DMS 273 treated with DMSO at 0.1 percent for 48 hours (cell line): ENCODE measurements around the gene PCDHGB2.
"Not testable (repeated sequence)": the region's sequence is repeated elsewhere in the genome, so short reads cannot be mapped to it uniquely, and the experiment has no call there.

Experiments
- DNase-seq: peaks from one replicate; lab custom pipeline; 2025; lab: John Stamatoyannopoulos, UW

The PCDHGB2 gene

GRCh38 chr5:141359790-141360426, at the start of gene PCDHGB2:
PCDHGB2 (plus strand) TSS chr5:141359994; CDS start chr5:141360136, 142 bp downstream.
- DNase-seq: no peak

GRCh38 chr5:141313711-141314110, 46.1 kb upstream of the PCDHGB2 start:
- no peak for DNase-seq

- DNase-seq: not testable (repeated sequence)
Observed at GRCh38 chr5:141316963-141317362, 42.8 kb upstream of the PCDHGB2 start.

GRCh38 chr5:141319202-141319601, 40.6 kb upstream of the PCDHGB2 start:
- DNase-seq: no peak

GRCh38 chr5:141319699-141320098, 40.1 kb upstream of the PCDHGB2 start:
- DNase-seq: no peak

- DNase-seq: peak; percentile 80
Observed at GRCh38 chr5:141320225-141321169, 39.3 kb upstream of the PCDHGB2 start, which contains the start of gene TAF7. TAF7 (minus strand) TSS chr5:141320784; CDS start chr5:141320044, 740 bp downstream.

GRCh38 chr5:141322261-141322660, 37.5 kb upstream of the PCDHGB2 start:
- no peak for DNase-seq

- DNase-seq: no peak
Observed at GRCh38 chr5:141326088-141326854, 33.5 kb upstream of the PCDHGB2 start.

GRCh38 chr5:141328231-141328630, 31.6 kb upstream of the PCDHGB2 start:
- no peak for DNase-seq

- DNase-seq: peak; percentile 41
Observed at GRCh38 chr5:141330299-141331080, 29.3 kb upstream of the PCDHGB2 start, which contains the start of gene PCDHGA1. PCDHGA1 (plus strand) TSS chr5:141330514.

GRCh38 chr5:141332571-141332970, 27.2 kb upstream of the PCDHGB2 start:
- not testable (repeated sequence) for DNase-seq

GRCh38 chr5:141338538-141339306, 21.1 kb upstream of the PCDHGB2 start, which contains the start of gene PCDHGA2:
PCDHGA2 (plus strand) TSS chr5:141338760.
- DNase-seq: no peak

GRCh38 chr5:141340781-141341354, 18.9 kb upstream of the PCDHGB2 start:
- not testable (repeated sequence) for DNase-seq

GRCh38 chr5:141342773-141343172, 17.0 kb upstream of the PCDHGB2 start:
- no peak for DNase-seq

GRCh38 chr5:141343242-141343952, 16.4 kb upstream of the PCDHGB2 start, which contains the start of gene PCDHGA3:
PCDHGA3 (plus strand) TSS chr5:141343829; CDS start chr5:141344034, 205 bp downstream.
- DNase-seq: no peak

- DNase-seq: no peak
Observed at GRCh38 chr5:141343953-141344463, 15.8 kb upstream of the PCDHGB2 start.

GRCh38 chr5:141345327-141345726, 14.5 kb upstream of the PCDHGB2 start:
- no peak for DNase-seq

- DNase-seq: not testable (repeated sequence)
Observed at GRCh38 chr5:141346017-141346416, 13.8 kb upstream of the PCDHGB2 start.
